Prostate gland (tissue), 2 donors: ENCODE measurements around the gene APOBEC2. TPM values are rescaled to one million over a fixed set of nuclear protein-coding genes. Genes with fewer than 3 reads are reported as not detected.

Experiments
- DNase-seq: peaks from one replicate; pipeline ENCODE4 v3.0.0-alpha.2; 2019; ENCODE audit warnings: low spot score
- H3K27ac ChIP-seq, 2 donors: fragments of 200-600 bp; sonication (generic); 2 replicates each; pipeline ENCODE4 v1.5.1; 2017 to 2019
- H3K27me3 ChIP-seq: fragments of 200-600 bp; sonication (generic); replicated peaks from 2 replicates; pipeline ENCODE4 v1.5.1; 2019; ENCODE audit not compliant: insufficient read depth
- H3K36me3 ChIP-seq, 2 donors: fragments of 200-600 bp; sonication (generic); 1 replicate in 1 of 2; 2 replicates in 1 of 2; pipeline versions ENCODE4 v1.5.1 to v1.8.1; 2017 to 2019
- H3K4me1 ChIP-seq: fragments of 200-600 bp; sonication (generic); replicated peaks from 2 replicates; pipeline ENCODE4 v1.5.1; 2019
- H3K4me3 ChIP-seq, 2 donors: fragments of 200-600 bp; sonication (generic); 2 replicates each; pipeline ENCODE4 v1.5.1; 2017 to 2019
- H3K9me3 ChIP-seq: fragments of 200-600 bp; sonication (generic); 2 replicates; pipeline ENCODE4 v1.5.1; 2017
- POLR2A ChIP-seq: fragments of 450-650 bp; IDR thresholded peaks from one replicate; pipeline ENCODE4 v1.6.1; 2016; ENCODE audit warnings: antibody characterized with exemption, mild to moderate bottlenecking
- POLR2AphosphoS5 ChIP-seq: sonication (generic); formaldehyde crosslinking; IDR thresholded peaks from one replicate; pipeline ENCODE4 v1.6.1; 2017; ENCODE audit warnings: antibody characterized with exemption
- WGBS: methylation state at CpG from one replicate; pipeline ENCODE4 v1.1.5; 2018; 5-methylcytosine and 5-hydroxymethylcytosine counted together
- intact Hi-C: fragments of 100-400 bp; cut with DNase I; formaldehyde crosslinking; loops from one replicate; pipeline ENCODE4 v1.14.2; 2022
- total RNA-seq, 2 donors: library from RNA; depleted of rRNA; stranded (reverse); fragments of >200 nt; gene quantifications; one replicate each; pipeline ENCODE4 v1.1.0, GENCODE V29; 2016
- TF ChIP-seq, protein P1 (sequence below), 4 experiments: fragments of 200-600 bp in 2 of 4; fragments of 450-650 bp in 2 of 4; sonication (generic) in 2 of 4; IDR thresholded peaks; 1 replicate in 3 of 4; 2 replicates in 1 of 4; pipeline ENCODE4 v1.5.1; 2016 to 2019; ENCODE audit warnings: antibody characterized with exemption in 4 of 4, mild to moderate bottlenecking in 2 of 4, moderate library complexity in 2 of 4

The APOBEC2 gene
- total RNA-seq, 2 donors from 2014 or later: 2.0 TPM; not detected in 1

- peaks cover 7 to 16% of the 10 kb centered on the region in 2 donors for H3K36me3 ChIP-seq
- intact Hi-C loops: loop anchor here (5.0 kb wide), 1 partner anchor 209 kb away; no protein-coding TSS in a partner anchor
- H3K4me1 ChIP-seq: no peaks in the 10 kb centered on the region
- no peak overlapping the region for H3K4me3 ChIP-seq
- DNase-seq: no peak
- WGBS: 52% methylated on average over 3 of the region's 3 CpGs
- no peaks in the 10 kb centered on the region for H3K9me3 ChIP-seq
- H3K27me3 ChIP-seq: no peaks in the 10 kb centered on the region
- H3K27ac ChIP-seq: no peak overlapping the region
- TF ChIP-seq, protein P1, sequence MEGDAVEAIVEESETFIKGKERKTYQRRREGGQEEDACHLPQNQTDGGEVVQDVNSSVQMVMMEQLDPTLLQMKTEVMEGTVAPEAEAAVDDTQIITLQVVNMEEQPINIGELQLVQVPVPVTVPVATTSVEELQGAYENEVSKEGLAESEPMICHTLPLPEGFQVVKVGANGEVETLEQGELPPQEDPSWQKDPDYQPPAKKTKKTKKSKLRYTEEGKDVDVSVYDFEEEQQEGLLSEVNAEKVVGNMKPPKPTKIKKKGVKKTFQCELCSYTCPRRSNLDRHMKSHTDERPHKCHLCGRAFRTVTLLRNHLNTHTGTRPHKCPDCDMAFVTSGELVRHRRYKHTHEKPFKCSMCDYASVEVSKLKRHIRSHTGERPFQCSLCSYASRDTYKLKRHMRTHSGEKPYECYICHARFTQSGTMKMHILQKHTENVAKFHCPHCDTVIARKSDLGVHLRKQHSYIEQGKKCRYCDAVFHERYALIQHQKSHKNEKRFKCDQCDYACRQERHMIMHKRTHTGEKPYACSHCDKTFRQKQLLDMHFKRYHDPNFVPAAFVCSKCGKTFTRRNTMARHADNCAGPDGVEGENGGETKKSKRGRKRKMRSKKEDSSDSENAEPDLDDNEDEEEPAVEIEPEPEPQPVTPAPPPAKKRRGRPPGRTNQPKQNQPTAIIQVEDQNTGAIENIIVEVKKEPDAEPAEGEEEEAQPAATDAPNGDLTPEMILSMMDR (IDR thresholded peaks at IDR 0.05): no peak
- TF ChIP-seq POLR2AphosphoS5: no peak
- no peak for TF ChIP-seq POLR2A
These were observed 45.4 kb downstream of the APOBEC2 start for GRCh38 chr6:41098366-41098765.

GRCh38 chr6:41100871-41101287 is 47.9 kb downstream of the APOBEC2 start:
- TF ChIP-seq POLR2AphosphoS5: no peak
- TF ChIP-seq POLR2A: no peak
- TF ChIP-seq, protein P1 (IDR thresholded peaks at IDR 0.05): no peak
- Histone ChIP-seq H3K4me3 (no peak overlapping the region), H3K9me3 (no peaks in the 10 kb centered on the region), H3K4me1 (no peaks in the 10 kb centered on the region), H3K27ac (no peak overlapping the region), H3K36me3 (peaks cover 0 to 5% of the 10 kb centered on the region in 2 donors), H3K27me3 (no peaks in the 10 kb centered on the region)
- intact Hi-C loops: no loop called here
- WGBS: 82% methylated on average over 42 of the region's 42 CpGs
- no peak for DNase-seq

GRCh38 chr6:41103847-41104246 is 50.8 kb downstream of the APOBEC2 start:
- Histone ChIP-seq H3K27me3 (no peaks in the 10 kb centered on the region), H3K9me3 (no peaks in the 10 kb centered on the region), H3K4me3 (no peak overlapping the region), H3K27ac (no peak overlapping the region), H3K4me1 (no peaks in the 10 kb centered on the region), H3K36me3 (no peaks in the 10 kb centered on the region)
- WGBS: 91% methylated on average over 3 of the region's 3 CpGs
- no peak for DNase-seq
- no peak for TF ChIP-seq POLR2AphosphoS5
- intact Hi-C loops: no loop called here

- 34% methylated on average over 3 of the region's 3 CpGs for WGBS
- H3K4me1 ChIP-seq: no peaks in the 10 kb centered on the region
- intact Hi-C loops: no loop called here
- TF ChIP-seq POLR2AphosphoS5: peak; percentile 20
- TF ChIP-seq, protein P1 (IDR thresholded peaks at IDR 0.05): no peak
- TF ChIP-seq POLR2A: no peak
- H3K9me3 ChIP-seq: no peaks in the 10 kb centered on the region
- H3K27me3 ChIP-seq: no peaks in the 10 kb centered on the region
- H3K36me3 ChIP-seq: no peaks in the 10 kb centered on the region
- H3K27ac ChIP-seq: no peak overlapping the region
- DNase-seq: peak; percentile 13
- H3K4me3 ChIP-seq: no peak overlapping the region
These were observed 58.0 kb downstream of the APOBEC2 start for GRCh38 chr6:41111017-41111416.

Other genes starting within 250 kb of the APOBEC2 start
- gene UNC5CL, start 14.0 kb upstream of the APOBEC2 start, total RNA-seq: 1 to 10 TPM in 1 of 2 donors, under 1 TPM in 1; 0.46 to 1.6 TPM
- not detected for gene TSPO2, start 10.7 kb upstream of the APOBEC2 start, total RNA-seq
- 10 to 100 TPM; 22.9 to 27.2 TPM for gene OARD1, start 19.2 kb downstream of the APOBEC2 start, total RNA-seq
- 10 to 100 TPM; 23.1 to 48.3 TPM for gene NFYA, start 19.8 kb downstream of the APOBEC2 start, total RNA-seq
- not detected for gene TREML1, start 101.1 kb downstream of the APOBEC2 start, total RNA-seq
- 1 to 10 TPM; 6.8 to 8.1 TPM for gene TREM2, start 109.9 kb downstream of the APOBEC2 start, total RNA-seq
- under 1 TPM in 1 of 2 donors, not detected in 1; 0.17 TPM for gene TREML2, start 147.9 kb downstream of the APOBEC2 start, total RNA-seq
- gene TREML4, start 175.1 kb downstream of the APOBEC2 start, total RNA-seq: not detected
- gene TREM1, start 233.5 kb downstream of the APOBEC2 start, total RNA-seq: not detected